Dermis microvascular lymphatic vessel endothelial cell (primary cell): ENCODE data around the gene POC1B. TPM values are rescaled to one million over a fixed set of nuclear protein-coding genes. Genes with fewer than 3 reads are reported as not detected.

ENCODE experiments used
- DNase-seq, 2 donors: peaks; one replicate each; pipeline versions ENCODE4 v3.0.0 to v3.0.0-alpha.2; 2010; ENCODE audit warnings: low read depth in 2 of 2
- total RNA-seq: library from RNA; depleted of rRNA; stranded (reverse); fragments of >200 nt; gene quantifications from 2 replicates; pipeline ENCODE4 v1.2.1, GENCODE V29; 2014

Gene POC1B
- total RNA-seq, 1 donor from 2014 or later = 13.2 TPM

DNA sequence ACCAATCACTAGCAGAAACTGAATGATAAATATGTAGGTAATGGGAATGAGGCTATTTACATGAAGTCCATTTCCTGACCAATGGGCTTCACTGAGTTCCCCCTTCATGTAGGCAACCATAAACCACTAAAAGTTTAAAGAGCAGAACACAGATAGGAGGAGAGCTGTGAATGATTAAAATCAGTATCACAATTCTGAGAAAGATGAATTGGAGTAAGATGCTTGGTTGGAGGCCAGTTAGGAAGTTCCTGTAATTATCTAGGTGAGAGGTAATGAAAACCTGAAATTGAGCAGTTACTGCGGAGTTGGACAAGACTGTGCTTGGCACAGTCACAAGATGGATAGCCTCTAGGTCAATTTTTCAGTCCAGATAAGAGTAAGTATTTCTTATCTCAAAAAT lies 57.8 kb downstream of the POC1B start:
- no peak for DNase-seq

DNA sequence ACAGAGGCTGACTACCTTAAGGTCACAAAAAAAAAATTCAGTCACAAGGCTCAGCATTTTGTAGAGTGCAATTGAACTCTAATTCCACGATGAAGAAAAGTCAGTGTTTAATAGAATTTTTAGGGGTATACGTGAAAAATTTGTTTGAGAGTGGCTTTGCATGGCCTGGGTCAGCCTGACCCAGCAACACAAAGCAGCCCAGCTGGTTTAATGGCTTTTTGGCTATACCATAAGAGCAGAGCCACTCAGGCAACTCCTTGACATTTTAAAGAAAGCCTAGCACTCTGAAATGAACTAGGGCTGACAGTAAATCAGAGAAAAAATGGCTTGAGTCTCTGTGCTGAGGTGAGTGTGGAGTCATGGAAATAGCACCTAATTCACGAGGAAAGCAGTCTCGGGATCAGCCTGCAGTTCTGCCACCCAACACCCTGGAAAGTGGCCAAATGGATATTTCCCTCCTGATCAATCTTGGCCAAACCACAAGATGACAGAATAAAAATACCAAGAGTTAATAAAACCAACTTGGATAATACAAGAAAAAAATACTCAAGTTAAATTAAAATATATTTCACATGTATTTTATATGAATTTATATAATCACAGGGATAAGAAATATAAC lies 60.8 kb downstream of the POC1B start:
- no peak for DNase-seq

DNA sequence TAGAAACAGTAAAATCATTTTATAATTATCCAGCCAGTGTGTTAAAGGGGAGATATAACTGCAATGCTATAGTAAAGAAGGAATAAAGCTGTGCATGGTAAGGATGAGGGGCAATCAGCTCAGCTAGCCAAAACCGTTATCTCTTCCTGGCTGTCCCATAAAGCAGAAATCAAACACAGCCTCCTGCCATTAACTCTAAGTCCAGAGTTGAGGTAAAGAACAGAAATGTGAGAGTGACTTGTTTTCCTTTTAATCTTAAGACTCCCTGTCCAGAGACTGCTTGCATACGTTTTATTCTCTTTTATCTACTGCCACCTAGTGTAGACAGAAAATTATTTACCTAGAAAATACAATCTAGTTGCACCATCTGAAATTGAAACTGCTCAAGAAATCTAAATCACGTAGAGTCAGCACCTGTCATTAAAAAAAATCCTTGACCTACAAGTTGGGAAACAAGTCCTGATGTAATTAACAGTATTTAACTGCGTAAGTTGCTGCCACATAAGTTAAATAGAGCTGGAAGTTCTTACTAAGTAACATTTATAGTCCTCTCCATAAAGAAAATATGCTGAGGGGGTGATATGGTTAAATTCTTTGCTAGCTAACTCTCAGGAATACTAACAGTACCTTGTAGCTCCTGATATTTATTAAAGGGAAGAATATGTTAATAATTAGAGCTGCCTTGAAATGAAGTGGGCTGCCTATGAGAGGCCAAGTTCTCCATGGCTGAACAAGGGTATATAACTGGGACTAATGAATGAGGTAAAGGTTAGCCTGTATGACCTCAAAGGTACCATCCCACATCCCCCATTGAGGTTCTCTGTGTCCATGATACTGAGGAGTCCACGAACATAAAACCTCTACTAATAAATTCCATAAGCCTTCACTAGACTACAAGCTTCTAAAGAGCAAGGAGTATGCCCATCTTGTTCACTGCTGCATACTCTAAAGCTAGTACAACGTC lies 63.9 kb downstream of the POC1B start:
- DNase-seq = peak; percentile 57 to 80

DNA sequence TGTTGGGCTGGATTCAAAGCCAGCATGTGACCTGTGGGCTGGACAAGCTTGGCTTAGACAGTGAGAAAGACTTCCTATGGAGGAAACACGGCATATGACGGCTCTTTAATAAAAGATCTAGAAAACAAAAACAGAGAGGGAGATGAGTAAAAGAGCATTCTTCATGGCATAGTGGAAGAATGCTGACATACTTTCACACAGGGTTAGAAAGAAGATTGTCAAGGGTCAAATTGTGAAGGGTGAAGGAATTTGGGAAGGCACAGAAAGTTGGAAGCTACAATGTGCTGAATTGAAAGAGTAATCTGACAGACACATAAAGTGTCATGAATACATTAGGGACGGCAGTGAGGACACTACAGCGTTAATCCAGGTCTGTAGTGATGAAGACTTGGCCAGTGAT lies 64.7 kb downstream of the POC1B start:
- peak; percentile 42 to 82 for DNase-seq

DNA sequence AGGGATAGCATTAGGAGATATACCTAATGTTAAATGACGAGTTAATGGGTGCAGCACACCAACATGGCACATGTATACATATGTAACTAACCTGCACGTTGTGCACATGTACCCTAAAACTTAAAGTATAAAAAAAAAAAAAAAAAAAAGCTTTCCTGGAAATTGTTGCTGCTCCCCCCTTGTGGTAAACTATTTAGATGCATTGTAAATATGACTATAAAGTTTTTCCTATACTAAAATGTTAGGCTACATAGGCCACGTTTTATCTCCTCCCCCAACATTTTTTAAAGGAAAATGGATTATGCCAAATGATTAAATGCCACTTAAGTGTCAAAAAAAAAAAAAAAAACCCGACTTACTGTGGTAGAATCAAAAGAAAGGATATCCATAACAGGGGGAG lies 66.6 kb downstream of the POC1B start:
- DNase-seq = peak; percentile 27 to 36

DNA sequence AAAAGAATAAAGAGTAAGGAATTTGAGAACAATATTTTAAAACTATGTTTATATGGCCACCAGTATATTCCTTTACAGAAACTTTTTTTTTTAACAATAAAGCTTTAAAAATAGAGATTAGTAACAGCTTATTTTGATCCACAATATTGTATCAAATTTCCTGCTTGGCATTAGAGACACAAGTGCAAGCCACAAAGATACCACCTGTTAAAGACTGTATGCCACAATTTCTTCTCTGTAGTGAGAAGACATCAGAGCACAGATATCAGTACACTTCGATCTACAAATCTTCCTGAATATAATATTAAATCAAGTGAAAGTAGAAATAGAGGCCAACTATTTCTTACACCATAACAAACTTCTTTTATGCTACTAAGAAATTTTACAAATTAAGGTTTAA lies 69.3 kb downstream of the POC1B start:
- no peak for DNase-seq

DNA sequence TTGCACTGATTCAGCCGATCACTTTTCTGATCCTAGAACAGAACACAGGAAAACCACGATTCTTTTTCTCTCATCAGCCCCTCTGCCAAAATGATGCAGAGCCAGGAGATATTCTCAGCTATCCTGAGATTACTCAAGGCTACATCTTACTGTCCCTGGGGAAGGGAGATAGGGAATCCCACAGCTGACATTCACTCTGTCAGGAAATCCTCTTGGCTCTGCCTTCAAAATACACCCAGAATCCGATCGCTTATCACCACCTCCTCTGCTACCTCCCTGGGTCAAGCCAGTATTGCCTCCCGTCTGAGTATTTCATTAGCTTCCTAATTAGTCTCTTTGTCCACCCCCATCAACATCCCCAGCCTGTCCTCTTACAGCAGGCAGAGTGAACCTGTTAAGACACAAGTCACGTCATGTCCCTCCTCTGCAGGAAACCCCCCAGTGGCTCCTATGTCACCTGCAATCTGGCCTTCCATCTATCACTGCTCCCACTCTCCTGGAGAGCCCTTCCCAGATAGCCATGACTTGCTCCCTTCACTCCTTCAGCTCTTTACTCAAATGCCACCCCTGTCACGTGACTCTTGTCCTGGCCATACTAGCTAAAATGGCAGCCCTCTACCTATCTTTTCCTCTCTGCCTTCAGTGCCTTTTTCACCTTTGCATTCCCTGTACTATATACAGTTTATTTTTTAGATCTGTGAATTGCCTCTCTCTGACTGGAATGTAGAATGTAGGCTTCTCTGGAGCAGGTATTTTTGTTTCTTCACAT lies 71.6 kb downstream of the POC1B start:
- peak; percentile 14 to 60 for DNase-seq

DNA sequence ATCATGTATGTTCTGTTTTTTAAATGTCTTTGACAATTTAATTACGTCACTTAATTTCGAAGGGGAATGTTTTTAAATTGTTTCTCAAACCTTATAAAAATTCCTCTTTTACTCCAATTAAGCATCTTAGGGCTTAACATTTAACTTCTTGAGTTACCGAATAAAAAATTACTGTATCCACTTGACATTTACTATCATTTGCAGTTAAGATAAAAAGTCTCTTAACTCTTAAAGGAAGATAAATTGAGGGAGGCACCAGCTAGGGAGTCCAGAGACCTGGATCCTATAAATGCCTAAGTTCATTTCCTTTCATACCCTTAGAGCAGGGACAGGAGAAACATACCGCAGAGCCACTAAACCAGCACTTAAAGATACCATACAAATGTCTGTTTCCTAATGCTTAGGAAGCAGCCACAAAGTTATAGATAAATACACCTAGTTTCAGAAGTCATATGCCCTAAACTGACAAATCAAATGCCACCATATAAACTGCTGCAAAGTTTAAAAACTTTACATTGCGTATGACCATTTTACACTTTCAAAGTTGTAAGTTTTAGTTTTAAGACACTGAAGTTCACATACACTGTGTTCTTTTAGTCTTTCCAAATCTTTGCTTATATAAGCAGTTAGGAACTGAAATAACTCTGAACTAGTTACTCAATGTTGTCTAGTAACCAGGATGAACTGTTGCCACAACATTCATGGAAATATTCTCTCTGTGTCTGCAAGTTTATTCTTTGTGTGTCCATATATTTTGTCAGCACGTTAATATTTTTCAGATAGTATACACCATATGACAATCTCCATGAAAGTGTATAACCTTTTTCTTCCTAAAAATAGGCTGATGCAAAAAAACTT lies 72.5 kb downstream of the POC1B start:
- DNase-seq = peak; percentile 76 to 87

DNA sequence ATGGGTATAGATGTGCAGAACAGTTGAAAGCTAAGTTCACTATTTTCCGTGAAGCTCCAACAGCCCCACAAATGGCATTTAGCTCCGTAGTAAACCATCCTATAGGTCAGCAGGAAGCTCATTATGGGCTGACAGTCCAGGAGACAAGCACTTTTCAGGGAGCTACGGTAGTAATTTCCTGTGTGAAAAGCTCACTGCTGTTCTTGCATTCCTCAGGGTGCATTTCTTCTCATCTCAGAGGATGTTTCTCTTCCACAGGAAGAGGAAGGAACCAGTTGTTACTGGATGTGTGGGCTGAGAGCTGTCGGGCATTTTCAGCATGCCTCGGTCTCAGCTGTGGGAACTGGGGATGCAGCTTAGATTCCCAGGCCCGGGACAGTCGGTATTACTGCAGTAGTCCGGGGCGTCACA lies 74.0 kb downstream of the POC1B start:
- peak; percentile 53 to 80 for DNase-seq

DNA sequence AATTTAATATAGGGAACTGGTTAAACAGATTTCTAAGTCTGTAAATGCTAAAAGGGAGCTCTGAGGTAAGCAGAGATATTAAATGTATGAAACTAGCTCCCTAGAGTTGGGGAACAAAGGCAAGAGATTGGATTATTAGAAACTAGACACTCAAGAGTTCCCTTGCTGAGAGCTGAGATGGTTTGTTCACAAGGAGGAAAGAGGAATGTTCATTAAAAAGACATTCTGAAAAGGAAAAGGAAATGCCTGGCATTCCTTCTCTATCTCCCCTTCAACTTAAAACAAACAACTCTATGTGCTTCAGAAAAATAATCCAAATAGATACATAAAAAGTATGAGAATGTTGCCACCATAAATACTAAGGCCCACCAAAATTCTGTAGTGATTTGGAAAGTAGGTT lies 74.9 kb downstream of the POC1B start:
- DNase-seq = peak in 1 of 2 donors; percentile 56

DNA sequence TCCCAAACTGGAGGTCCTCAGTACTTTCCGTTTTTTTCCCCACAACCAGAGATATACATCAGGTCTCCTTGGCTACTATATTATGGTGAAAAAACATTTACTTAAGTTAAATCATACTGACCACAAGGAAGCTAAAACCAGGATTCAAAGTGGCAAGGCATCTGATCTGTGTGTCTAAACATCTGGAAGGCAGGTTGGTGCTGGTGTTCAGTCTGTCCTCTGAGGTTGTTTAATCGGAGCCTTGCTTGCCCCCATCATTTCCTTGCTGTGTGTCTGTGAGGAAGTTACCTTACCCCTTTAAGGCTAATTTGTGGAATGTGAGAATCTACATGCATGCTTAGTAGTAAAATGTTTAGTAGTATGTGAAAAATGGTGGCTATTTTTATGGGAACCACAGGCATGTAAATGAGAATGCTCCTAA lies 76.9 kb downstream of the POC1B start:
- DNase-seq = no peak

DNA sequence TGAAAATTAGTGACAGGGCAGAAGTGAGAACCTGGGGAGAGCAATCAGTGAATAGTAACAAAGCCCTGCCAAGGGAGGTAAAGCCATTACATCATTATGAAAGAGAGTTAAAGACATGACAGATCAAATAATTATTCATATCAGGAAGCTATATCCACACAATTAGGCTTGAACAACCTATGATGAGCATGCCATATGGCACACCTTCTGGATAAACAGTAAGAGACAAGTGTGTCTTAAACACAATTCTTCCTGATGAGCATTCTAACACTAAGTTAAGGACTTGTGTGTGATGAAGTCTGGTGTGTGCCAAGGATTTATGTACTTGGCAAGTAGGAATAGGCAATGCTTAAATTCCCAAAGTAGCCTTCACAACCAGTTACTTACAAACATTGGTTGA lies 77.3 kb downstream of the POC1B start:
- DNase-seq = no peak

DNA sequence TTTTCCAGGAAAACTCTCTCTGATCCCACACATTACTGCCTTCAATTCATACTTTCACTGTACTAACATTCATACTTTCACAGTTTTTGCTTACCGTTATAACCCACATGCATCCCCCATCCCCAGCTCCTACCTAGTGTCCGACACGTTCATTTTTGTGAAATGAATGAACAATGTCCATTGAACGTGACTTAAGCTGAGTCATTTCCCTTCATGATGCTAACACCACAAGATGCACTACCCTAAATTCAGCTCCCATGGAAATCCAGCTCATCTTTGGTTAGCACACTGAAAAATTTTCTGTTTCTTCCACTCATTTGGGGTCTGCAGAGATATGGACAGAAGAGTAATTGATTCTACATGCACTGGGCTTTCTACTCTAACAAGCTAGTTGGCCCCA lies 85.9 kb downstream of the POC1B start:
- peak in 1 of 2 donors; percentile 68 for DNase-seq

DNA sequence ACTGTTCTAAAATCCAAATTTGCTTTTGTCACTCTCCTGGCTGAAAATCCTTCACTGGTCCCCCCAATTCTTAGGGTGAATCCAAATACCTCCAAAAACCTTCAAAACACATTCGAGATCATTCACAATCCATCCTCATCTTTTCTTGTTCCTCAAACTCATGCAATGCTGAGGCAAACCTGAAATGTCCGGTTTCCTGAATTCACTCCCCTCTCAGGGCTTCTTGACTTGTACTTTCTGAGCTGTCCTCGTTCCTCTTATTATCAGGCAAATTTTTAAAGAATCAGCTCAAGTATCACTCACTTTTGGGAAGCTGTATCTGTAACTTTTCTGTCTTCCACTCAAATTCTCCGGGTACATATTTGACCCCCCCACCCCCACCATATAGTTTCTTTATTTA lies 88.6 kb downstream of the POC1B start:
- no peak for DNase-seq

DNA sequence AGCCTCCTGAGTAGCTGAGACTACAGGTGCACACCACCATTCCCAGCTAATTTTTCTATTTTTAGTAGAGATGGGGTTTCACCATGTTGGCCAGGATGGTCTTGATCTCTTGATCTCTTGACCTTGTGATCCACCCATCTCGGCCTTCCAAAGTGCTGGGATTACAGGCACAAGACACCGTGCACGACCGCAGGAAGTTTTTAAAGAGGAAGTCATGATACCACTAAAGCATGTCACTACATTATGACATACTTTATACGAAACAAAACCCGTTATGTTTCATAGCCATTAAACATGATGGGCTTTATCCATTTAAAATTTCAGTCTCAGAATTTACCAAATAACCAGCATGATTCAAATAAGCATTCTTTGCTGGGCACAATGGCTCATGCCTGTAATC lies 89.8 kb downstream of the POC1B start:
- DNase-seq = no peak

DNA sequence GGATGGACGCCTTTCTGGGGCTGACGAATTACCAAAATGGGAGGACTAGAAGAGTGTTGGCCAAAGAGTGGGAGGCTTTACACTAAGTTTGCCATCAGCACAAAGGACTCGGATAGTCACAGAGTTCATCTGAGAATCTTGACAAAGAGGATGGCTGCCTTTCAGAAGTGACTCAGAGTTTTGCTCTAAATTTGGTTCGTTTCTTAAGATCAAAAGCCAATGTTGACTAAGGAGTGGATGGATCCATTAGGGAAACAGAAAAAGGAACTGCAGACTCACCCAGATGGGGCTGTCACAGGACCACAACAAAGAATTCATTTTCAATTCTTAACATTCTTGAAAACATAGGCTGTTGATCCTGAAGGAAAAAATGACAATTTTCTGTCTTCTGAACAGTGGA lies 92.2 kb downstream of the POC1B start:
- no peak for DNase-seq

DNA sequence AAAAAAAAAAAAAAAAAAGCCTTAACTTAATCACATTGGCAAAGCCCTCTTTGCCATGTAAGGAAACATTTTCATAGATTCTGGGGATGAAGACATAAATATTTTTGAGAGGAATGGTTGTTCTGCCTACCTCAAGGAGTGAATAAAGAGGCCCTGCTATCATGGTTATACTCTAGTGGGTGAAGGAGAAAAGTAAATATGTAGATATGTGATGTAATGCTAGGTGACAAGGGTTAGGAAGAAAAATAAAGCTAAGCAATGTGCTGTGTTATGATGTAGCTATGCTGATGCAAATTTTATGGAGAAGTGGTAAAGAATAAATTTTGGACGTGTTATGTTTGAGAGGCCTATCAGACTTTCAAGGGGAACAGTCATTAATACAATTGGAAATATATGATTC lies 93.5 kb downstream of the POC1B start:
- no peak for DNase-seq

DNA sequence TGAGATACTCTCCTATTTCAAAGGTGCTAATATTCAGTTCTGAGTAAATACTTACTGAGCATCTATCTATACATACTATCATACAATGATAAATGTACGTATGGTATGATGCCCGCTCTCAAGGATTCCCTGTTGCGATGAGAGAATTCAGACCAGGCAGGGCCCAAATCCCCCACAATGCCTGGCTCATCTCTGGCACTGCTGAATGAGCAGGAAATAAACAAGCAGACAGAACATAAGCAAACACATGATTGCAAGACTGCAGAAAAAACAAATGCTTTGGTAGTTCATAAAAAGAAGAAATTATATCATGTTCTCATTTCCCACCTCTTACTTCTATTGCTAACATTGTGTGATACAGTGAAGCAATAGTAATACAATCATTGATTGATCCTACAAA lies 96.3 kb downstream of the POC1B start:
- DNase-seq = no peak

DNA sequence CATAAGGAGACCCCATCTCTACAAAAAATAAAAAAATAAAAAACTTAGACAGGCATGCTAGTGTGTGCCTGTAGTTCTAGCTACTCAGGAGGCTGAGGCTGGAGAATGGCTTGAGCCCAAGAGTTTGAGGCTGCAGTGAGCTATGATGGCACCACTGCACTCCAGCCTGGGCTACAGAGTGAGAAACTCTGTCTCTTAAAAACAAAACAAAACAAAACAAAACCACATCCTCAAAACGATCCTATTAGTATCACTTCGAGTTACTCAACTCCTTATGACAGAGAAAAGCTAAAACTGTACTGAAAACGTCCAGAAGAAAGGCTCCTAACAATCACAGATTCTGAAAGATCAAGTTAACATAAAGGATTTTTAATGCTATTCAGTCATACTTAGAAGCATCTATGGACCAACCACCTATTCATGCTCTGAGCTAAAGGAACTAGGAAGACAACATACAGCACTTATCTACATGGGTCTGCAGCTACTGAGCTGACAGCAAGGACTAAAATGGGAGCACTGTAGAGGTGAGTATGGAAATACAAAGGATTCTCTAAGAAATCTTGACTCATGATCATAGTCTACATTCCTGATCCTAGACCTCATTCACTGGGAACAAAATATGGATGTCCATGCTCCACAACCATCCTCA lies 98.2 kb downstream of the POC1B start:
- DNase-seq = no peak

DNA sequence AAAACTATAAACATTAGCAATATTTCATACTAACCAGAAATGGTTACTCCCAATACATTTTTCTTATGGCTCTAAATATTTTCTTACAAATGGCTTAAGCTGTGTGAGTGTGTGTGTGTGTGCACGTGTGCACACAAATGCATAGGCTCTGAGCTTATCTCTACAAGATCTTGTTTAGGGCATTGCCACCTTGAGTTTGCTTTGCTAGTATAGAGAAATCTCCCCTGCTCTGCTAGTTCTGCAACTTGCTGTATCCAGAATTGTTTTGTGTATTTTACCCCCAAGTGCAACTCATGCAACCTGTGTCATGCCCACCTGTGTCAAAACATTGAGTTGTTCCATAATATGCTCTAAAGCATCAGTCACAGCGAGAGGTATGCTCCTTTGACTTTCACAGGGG lies 101.0 kb downstream of the POC1B start:
- no peak for DNase-seq

DNA sequence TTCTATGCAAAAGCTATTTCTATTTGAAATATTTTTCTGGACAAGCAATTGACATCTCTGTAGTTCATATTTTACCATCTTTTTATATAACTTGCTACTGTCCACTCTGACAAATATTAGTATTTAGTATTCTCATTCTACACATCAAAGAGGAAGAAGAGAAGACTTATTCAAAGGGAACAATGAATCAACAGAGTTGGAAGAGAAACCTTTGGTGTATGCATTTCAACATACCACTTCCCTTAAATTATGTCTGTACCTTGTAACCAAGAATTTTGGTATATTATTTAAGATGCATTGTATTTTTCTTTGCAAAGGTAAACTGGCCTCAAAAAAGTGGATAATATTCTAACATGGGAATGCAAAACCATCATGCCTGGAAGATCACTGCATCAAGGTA lies 101.5 kb downstream of the POC1B start:
- DNase-seq = no peak
